GM23338 (cell line): Measurements from ENCODE around the gene CCNYL1.
"Not testable (repeated sequence)": the region's sequence is repeated elsewhere in the genome, so short reads cannot be mapped to it uniquely, and the experiment has no call there.

Experiments used
- CREB1 ChIP-seq: fragments of 250-450 bp; sonication (Bioruptor Pico); IDR thresholded peaks from 2 replicates; pipeline ENCODE4 v1.5.0; 2020; ENCODE audit warnings: low read depth, mild to moderate bottlenecking, moderate library complexity
- CTCF ChIP-seq, 2 experiments: fragments of 200-600 bp in 1 of 2; sonication (generic) in 1 of 2; conservative IDR thresholded peaks; 2 replicates each; pipeline versions ENCODE4 v1.5.1 to v1.6.1; 2016 to 2017; ENCODE audit warnings: antibody characterized with exemption in 2 of 2, low read depth in 2 of 2, mild to moderate bottlenecking in 2 of 2, moderate library complexity in 1 of 2
- EZH2 ChIP-seq: fragments of 200-600 bp; sonication (generic); IDR thresholded peaks from one replicate; pipeline ENCODE4 v1.8.0; 2017; ENCODE audit warnings: antibody characterized with exemption, mild to moderate bottlenecking, low read depth; ENCODE audit not compliant: unreplicated experiment
- EZH2phosphoT487 ChIP-seq: fragments of 200-600 bp; sonication (generic); IDR thresholded peaks from one replicate; pipeline ENCODE4 v1.8.1; 2018; ENCODE audit warnings: antibody characterized with exemption; ENCODE audit not compliant: unreplicated experiment
- REST ChIP-seq: IDR thresholded peaks from one replicate; pipeline ENCODE4 v1.6.1; 2018; ENCODE audit warnings: antibody characterized with exemption; ENCODE audit not compliant: unreplicated experiment
- ZNF331 ChIP-seq: fragments of 250-450 bp; sonication (Bioruptor Pico); IDR thresholded peaks from 2 replicates; pipeline ENCODE4 v1.5.0; 2020; ENCODE audit warnings: low read depth, mild to moderate bottlenecking, moderate library complexity

- not testable (repeated sequence) for TF ChIP-seq CTCF (conservative IDR thresholded peaks at IDR 0.05; ENCODE audit: low read depth in 2 of 2); ZNF331 (CRISPR knock-in tag); EZH2phosphoT487; REST; EZH2; CREB1 (CRISPR knock-in tag)
Observed at GRCh38 chr2:207761426-207761825, 50.0 kb downstream of the CCNYL1 start.
